HL-60/S4 (cell line): Measurements from ENCODE around the gene SLCO1A2.

Experiments used
- in situ Hi-C: fragments of 300-500 bp; cut with MboI; formaldehyde crosslinking; loops from 2 replicates; pipeline ENCODE4 v1.14.3; 2022; ENCODE audit warnings: low sequenced_read_pairs

SLCO1A2 gene

DNA sequence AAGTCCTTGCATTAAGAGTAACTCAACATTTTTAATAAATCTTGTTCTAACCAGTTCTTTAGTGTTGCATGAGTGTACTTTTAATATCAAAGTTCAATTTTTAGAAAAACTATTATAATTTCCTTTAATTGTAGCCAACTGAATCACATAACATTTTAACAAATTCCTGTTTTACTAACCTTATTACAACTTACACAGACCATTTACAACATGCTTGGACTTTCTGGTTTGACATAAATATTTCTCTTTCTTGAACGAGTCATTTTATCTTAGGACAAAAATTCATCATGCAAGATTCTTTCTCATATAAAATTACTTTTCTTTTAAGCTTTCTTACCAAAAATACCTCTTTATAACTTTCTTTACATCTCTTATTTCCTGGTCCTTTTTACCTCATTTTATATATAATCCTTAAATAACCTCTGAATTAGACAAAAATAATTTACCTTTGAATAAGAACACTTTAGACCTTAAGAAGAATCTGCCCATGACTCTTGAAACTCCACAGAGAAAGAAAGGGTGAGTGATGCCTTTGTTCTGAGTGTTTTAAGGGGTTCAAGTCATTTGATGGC is 3.9 kb downstream of the SLCO1A2 start:
- in situ Hi-C loops = no loop called here

DNA sequence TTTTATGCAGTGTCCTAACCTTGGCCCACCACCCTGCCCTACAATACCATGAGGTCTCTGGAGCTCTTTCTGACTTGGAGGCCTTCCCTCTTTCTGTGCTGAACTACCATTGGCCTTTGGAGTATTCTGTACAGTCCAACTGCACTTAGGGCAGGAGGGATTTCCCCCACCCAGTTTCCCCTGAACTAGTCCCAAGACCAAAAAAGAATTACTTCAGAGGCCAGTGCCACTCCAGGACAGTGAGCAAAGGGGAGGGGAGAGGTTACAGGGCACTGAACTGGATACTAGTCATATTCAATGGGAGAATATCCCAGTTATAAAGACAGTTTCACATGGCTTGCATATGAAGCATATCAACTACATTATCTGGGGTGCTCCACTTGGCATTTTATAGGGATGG is 6.1 kb downstream of the SLCO1A2 start:
- in situ Hi-C loops = no loop called here

DNA sequence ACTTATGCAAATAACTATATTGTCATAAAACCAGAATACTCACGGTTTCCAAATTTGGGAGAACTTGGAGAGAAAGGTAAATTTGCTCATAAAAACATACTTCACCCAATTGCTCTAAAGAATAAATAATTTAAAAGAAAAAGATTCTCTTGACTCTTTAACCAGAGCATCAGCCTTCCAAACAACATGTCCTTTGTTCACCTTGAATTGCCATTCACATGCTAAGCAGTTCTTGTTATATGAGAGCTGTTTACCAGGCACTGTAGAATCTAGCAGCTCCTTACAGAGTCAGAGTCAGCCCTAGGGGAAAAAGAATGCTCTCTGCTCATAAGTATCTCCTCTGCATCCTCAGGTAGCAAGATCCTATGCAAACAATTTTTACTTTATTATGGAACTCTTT is 10.2 kb downstream of the SLCO1A2 start:
- in situ Hi-C loops = no loop called here

DNA sequence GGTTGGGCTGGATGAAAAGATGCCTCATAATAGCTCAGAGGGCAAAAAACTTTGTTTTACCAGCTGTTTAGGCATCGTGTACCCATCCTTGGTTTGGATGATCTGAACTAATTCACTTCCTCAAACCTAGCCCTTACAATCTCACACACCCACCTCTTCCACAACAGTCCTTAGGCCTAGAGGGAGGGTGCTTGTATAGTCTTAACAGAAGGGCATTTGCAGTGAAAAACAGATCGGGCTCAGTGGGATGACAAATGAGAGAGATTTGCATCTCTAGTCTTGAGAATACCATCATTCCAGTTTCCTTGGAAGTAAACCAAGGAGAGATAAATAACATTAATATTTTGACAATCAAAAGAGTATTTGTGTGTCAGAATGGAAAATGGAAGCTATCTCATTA is 11.0 kb downstream of the SLCO1A2 start:
- in situ Hi-C loops = no loop called here

DNA sequence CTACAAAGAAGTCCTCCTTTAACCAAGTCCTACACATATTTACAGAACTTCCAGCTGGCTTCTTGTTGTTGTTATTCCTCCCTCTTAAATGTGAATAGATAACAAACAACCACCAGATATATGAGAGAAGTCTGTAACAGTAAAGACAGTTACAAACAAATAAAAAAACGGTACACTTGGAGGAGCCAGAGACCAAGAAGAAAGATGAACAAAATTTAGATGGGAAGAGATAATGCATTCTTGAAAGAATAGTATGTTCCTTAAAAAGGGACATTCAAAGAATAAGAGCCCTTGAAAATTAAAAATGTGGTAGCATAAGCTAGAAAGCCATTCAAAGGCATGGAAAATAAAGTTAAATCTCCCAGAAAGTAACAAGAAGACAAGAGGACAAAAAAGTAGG is 25.9 kb downstream of the SLCO1A2 start:
- in situ Hi-C loops = no loop called here

DNA sequence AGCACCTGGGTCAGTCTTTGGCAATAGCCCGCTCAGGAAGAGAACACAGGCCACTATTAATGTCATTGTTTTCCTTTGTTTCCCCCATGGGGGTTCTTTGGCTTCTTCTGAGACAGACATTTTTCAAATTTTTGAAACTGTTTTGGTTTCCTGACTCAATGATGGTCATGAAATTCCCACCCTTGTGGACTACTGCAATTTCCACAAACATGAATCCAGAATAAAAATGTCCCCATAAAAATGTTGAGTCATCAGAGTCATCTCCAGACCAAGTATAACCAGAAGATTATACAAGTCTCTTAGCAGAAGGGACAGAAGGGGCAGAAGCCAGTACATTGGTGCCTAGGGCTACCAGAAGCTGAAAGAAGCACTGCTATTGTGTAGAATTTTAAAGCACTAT is 29.1 kb downstream of the SLCO1A2 start:
- in situ Hi-C loops = no loop called here

DNA sequence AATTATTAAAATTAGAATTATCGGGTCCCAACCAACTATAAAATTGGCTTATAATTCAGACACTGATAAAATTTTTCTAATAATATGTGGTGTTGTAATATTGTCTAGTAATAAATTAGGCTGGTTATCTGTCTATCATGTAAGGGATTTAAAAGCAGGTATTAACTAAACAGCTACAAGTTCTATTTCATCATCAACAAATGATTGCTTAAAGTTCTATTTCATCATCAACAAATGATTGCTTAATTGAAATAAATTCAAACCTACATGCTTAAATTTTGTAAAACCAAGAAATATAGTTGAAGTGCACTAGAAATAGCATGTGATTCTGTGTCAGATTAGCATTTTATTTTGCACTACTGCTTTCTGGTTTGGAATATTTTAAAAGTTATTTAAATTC is 34.1 kb downstream of the SLCO1A2 start:
- in situ Hi-C loops = no loop called here

DNA sequence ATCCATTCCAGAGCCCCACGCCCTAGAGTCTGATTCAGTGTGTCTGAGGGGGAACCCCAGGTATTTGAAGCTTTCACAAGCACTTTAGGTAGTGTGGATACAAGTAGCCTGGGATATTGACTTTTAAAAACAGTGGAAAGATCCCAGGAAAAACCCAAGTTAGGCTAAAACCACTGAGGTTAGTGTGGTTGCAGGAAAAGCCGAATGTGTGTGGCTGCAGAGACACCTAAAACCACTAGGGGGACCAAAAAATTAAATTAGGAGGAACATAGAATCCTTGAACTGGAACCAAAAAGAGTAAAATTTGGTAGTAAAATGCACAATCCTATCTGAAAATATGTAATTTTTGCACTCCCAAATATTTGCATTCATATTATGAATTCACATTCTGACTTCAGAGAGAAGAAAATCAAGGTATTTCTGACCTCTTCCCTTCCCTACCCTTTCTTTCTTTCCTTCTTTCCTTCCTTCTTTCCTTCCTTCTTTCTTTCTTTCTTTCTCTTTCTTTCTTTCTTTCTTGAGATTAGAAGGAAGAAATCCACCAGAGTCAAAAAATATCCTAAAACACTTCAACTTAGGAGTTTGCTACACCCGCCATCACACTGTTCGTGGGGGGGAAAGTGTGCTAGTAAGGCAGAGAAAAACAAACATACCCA is 37.8 kb downstream of the SLCO1A2 start:
- in situ Hi-C loops = no loop called here

DNA sequence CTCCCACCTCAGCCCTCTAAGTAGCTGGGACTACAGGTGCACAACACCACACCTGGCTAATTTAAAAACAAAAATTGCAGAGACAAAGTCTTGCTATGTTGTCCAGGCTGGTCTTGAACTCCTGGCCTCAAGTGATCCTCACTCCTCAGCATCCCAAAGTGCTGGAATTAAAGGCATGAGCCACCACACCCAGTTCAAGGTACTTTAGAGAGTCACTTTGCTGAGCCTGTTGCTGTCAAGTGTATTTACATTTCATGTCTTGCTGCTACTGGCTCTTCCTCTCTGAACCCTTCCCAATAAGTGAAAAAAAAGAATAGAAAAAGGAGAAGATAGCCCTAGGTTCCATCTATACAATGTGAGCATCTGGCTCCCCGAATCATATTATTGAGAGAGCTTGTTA is 38.4 kb downstream of the SLCO1A2 start:
- in situ Hi-C loops = no loop called here

DNA sequence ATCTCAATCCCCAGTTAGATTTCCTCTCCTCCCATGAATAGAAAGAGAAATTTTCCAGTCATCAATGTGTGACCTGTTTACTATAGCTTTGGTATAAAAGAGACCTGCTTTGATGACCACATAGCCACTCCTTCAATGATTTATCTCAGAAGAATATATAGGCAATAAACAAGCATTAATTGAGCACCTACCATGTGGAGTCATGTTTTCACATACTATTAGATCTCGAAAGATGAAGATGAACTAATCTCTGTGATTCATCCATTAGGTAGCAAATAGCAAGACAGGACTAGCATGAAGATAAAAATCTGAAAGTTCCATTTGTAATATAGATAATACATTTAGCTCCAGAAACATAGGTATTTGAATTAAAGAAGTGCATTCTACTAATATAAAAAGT is 40.5 kb downstream of the SLCO1A2 start:
- in situ Hi-C loops = no loop called here

DNA sequence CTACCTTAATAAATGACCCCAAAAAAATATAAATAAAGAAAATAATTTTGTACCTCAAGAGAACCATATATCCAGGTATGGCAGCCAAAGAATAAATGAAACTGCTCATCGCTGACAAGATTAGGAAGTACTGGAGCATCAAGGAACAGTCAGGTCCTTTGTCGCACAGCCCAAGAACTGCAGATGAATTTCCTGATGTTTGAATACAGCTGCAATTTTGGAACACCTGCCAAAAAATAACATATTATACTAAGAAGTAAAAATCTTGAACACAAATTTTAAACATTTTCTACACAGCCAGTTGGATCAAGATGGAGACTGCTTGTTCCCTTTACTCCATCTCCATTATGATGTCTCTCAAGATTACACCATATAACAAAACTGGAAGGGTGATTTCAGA is 42.6 kb downstream of the SLCO1A2 start:
- in situ Hi-C loops = no loop called here

DNA sequence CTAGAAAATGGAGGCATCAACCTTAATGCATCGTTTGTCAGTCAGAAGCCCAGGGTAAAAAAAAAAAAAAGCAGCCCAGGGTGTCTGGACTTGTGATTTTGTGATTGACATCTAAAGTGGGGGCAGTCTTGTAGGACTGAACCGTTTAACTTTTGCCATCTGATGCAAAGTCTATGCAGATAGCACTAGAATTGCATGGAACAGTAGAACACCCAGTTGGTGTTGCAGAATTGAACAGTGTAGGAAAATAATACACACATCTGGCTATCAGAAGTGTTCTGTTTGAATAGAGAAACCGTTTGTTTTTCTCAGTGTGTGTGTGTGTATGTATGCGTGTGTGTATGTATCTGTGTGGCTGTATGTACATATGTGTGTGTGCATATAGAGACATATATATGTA is 45.0 kb downstream of the SLCO1A2 start:
- in situ Hi-C loops = no loop called here

DNA sequence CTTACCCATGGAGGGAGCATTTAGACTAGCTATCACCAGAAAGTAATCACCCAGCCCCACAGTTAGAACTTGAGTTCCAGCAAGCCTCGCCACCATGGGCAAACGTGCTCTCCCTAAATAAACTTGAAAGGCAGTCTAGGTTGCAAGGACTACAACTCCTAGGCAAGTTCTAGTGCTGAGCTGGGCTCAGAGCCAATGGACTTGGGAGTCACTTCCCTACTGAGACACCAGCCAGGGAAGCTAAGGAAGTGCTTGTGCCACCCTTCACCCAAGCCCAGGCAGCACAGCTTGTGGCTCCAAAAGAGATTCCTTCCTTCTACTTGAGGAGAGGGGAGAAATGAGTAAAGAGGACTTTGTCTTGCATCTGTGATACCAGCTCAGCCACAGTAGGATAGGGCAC is 57.9 kb downstream of the SLCO1A2 start:
- in situ Hi-C loops = no loop called here

DNA sequence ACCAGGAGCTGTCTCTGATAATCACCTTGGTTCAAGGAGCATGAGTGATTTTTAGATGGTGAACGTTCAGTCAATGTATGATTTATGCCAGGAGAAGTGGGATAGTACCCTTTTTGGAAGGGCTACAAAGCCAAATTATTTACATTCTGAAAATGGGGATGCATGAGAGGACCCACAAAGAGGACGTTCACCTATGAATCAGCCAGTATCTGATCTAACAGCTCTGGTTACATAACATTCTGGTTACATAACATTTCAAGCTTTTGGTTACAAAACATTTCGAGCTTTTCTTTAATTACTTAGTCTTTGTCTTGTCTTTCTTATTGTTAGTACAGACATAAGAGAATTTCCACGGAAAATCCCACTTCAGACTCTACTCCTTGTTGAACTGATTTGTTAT is 68.8 kb downstream of the SLCO1A2 start:
- in situ Hi-C loops = no loop called here

DNA sequence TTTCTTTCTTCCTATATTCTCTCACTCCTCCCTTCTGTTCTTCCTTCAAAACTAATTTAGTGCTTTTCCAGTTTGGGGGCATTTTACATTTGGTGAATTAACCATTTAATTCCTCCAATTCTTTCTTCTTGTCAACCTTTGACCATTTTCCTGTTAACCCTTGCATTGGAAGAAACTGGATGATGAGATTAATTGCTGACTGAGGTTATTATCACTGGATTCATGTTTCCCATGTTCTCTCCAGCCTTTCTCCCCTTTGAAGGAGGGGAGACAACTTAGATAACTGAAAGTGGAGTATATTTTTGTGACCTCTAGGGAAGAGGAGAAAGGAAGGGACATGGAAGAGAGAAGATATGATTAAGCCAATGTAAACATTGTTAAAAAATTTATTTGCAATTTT is 70.5 kb downstream of the SLCO1A2 start:
- in situ Hi-C loops = no loop called here

DNA sequence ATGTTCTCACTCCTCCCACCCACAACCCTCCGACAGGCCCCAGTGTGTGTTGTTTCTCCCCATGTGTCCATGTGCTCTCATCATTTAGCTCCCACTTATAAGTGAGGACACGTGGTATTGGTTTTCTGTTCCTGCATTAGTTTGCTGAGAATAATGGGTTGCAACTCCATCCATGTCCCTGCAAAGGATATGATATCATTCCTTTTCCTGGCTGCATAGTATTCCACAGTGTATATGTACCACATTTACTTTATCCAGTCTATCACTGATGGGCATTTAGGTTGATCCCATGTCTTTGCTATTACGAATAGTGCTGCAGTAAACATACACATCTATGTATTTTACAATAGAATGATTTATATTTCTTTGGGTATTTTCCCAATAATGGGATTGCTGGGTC is 77.5 kb downstream of the SLCO1A2 start:
- in situ Hi-C loops = no loop called here

DNA sequence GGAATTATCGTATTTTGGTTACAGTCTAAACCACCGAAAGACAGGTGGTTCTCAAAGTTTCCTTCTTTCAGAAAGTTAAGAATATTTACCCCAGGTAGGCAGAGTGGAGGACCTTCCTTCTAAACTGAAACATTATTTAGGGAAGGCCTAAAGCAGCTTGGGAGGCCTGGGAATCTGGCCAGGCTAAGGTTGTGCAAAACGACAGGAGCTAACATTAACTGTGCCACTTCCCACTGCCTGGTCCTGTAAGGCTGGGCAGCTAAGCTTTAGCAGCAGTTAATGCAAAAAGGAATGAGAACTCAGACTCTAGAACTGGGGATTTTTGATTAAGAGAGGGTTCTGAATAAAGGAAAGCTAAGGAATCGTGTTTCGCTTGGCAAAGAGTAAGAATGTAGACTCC is 82.6 kb downstream of the SLCO1A2 start:
- in situ Hi-C loops = no loop called here

DNA sequence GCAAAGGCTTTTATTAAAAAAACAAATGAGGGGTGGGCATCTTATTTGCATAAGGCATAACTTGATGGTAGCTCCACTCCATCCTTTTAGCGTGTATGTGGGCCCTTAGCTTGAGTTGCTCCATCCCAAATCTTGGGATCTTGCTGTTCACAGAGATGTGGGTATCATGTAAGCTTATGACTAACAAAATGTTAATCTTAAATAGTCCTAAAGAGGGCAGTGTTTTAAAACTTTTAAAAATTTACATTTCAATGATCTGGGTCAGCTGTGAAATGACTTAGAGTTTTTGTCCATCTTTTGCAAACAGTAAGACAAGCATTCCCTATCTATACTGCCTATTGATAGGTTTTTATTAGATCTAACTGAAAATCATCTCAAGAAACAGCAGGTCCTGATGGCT is 86.0 kb downstream of the SLCO1A2 start:
- in situ Hi-C loops = no loop called here

DNA sequence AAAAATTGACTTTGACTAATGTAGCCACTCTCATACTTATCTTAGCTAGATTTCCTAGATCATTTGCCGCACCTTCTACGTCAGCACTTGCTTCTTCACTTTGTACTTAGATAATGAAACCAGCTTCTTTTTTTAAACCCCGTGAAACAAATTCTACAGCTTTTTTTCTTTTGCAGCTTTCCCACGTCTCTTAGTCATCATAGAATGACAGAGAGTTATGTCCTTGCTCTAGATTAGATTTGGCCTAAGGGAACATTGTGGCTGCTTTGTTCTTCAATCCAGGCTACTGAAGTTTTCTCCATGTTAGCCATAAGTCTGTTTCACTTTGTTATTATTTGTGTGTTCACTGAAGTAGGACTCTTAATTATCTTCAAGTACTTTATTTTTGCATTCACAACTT is 94.9 kb downstream of the SLCO1A2 start:
- in situ Hi-C loops = no loop called here

DNA sequence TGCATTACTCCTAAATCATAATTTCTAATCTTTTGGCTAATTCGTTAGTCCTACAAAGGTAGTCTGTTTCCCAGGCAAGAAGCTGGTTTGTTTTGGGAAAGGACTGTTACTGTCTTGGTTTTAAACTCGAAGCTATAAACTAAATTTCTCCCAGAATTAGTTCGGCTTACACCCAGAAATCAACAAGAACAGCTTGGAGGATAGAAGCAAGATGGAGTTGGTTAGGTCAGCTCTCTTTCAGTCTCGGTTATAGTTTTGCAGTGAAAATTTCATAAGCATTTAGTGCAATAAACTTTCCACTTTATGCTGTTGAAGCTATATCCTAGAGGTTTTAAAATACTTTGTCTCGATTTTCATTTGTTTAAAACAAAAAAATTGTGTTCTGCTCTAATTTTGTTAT is 100.3 kb downstream of the SLCO1A2 start:
- in situ Hi-C loops = no loop called here

DNA sequence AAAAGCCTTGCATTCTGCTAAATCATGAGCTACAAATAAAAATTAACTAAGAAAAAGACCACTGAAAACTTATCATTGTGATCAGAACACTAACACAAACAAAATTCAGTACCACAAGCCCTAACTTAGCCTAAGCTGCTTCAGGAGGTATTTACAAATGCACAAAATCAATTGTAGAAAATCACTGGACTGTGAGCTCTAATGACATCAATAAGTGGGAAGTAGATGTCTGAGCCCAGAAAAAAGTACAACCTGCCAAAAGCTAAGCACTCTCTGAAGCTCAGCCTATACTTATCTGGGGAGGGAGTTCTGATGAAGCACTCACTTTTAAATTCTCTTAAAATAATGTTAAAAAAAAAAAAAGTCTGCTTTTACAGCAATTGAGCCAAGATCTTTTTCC is 110.8 kb downstream of the SLCO1A2 start:
- in situ Hi-C loops = no loop called here

DNA sequence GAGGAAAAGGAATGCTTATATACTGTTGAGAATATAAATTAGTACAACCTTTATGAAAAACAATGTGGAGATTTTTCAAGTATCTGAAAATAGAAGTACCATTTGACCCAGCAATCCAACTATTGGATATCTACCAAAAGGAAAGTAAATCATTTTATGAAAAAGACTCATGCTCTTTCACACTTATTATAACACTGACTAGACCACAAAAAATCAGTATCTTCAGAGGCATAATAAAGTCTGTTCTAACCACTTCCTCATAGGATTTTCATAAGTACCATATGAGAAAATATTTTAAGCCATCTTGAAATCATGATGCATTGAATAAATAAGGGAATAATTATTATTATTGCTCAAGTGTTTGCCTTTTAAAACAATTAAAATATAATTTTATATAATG is 112.9 kb downstream of the SLCO1A2 start:
- in situ Hi-C loops = no loop called here

DNA sequence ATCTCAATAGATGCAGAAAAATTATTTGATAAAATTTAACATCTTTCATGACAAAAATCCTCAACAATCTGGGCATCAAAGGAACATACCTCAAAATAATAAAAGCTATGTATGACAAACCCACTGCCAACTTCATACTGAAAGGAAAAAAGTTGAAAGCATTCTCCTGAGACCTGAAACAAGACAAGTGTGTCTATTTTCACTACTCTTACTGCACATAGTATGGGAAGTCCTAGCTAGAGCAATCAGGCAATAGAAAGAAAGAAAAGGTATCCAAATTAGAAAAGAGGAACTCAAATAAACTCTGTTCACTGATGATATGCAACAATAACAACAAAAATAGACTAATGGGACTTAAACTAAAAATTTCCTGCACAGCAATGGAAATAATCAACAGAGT is 113.6 kb downstream of the SLCO1A2 start:
- in situ Hi-C loops = no loop called here
